ENCODE results near the gene LYZL4.

LYZL4 gene, protein sequence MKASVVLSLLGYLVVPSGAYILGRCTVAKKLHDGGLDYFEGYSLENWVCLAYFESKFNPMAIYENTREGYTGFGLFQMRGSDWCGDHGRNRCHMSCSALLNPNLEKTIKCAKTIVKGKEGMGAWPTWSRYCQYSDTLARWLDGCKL

DNA sequence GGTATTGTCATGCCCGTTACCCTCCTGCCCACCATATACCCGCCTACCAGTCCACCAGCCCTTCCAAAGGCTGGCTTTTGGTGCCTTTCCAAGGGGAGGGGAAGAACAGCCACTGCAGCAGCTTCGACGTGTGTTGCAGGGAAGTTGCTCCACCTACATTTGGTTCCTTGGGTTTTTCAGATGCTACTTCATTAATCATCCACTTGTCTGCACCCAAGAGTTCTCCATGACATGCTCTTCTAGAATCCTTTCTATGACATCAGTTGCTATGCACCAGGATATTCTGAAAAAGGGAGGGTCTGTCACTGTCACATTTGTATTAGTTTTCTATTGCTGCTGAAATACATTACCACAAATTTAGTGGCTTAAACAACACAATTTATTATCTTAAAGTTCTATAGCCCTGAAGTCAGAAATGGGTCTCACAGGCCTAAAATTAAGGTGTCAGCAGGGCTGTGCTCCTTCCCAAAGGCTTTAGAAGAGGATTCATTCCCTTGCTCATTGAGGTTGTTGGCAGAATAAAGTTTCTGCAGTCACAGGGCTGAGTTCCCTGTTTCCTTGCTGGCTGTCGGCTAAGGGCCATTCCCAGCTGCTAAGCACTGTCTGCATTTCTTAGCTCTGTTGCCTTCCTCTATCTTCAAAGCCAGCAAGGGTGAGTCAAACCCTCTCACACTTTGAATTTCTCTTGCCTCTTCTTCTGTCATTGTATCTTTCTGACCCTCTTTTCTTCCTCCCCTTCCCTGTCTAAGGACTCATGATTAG is at the start of gene LYZL4:
TSS of gene LYZL4 (minus strand) at position 241 of the 762 bp plus-strand sequence. CDS start 3,359 bp downstream, outside the sequence.
- DNase-seq = no peak

DNA sequence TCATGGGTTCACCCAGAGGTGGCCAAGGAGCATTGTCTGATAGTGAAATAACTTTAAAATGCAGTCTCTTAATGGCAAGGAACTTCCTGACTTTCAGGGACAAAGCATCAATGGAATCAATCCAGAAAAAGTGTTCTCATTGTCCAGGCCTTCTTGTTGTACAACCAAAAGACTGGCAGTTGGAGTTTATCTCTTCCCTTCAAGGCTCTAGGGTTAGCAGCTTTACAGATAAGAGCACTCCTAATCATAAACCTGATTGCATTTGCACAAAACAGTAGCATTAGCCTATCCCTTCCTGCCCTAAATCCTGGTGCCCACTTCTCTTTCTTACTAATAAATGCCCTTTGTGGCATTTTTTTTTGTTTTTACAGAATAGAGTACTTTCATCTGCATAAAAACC is 48.7 kb upstream of the LYZL4 start:
- no peak for DNase-seq

DNA sequence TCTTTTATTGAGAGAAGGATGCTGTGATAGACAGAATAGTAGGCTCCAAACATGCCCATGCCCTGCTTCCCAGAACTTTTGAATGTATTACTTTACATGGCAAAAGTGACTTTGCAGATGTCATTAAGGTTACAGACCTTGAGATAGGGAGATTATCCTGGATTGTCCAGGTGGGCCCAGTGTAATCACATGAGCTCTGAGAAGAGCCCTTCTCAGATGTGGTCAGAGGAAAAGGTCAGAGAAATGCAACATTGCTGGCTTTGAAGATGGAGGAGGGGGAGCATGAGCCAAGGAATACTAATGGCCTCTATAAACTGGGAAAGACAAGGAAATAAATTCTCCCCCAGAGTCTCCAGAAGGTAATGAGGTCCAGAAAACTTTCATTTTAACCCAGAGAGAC is 45.8 kb upstream of the LYZL4 start:
- no peak for DNase-seq

DNA sequence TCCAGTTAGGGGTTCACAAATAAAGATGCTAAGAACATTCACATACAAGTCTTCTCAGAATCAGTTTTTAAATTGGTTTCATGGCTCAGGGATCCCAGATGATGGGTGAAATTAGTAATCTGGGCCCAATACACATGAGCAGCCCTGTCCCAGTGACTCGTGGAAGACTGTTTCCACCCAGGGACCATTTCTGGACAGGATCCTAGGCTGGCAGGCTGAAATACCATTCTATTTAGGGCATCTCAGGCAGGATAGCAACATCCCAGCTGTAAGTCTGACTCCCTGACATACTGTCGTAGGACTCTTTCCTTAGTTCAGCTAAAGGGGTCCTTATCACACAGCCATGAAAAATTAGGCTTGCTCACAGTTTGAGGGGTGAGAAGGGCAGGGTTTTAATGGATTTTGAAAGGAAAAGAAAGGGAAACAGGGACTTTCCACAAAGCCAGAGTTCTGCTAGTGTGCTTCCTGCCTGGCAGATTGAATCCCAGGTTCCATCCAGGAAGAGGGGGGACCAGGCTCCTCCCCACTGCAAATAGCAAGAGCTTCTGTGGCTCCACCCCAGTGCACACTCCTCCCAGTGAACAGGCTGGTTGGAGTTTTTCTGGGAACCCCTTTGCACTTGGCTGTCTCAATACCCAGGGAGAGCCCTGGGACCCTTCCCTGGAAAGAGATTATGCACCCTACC is 41.3 kb upstream of the LYZL4 start:
- no peak for DNase-seq

DNA sequence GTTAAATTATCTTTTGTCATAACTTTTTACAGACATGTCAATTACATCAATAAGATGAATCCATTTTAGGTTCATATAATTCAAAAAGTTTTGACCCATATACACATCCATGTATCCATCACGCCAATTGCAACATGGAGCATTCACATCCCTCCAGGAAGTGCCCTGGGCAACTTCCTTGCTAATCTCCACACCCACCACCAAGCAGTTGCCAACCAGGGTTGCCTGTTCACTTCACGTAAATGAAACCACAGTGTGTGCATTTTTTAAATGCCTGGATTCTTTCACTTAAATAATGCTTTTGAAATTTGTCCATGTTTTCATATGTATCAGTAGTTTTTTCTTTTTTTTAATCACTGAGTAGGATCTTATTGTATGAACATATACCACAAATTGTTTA is 40.7 kb upstream of the LYZL4 start:
- DNase-seq = no peak

DNA sequence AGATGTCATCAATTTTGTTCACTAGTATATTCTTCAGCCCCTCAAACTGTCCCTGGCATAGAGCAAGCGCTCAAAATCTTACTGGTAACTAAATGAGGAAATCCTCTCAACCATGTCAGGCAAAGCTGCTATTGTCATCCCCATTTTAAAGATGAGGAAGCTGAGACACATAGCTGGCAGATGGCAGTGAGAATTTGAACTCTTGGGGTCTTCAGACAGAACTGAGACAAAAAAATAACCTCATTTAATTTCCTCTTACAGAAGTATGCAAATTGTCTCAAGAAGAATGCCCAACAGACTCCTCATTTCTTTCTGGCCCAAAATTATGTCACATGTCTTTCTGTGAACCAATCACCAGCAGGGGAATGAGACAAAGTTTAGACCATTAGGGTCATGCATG is 40.2 kb upstream of the LYZL4 start:
- no peak for DNase-seq

DNA sequence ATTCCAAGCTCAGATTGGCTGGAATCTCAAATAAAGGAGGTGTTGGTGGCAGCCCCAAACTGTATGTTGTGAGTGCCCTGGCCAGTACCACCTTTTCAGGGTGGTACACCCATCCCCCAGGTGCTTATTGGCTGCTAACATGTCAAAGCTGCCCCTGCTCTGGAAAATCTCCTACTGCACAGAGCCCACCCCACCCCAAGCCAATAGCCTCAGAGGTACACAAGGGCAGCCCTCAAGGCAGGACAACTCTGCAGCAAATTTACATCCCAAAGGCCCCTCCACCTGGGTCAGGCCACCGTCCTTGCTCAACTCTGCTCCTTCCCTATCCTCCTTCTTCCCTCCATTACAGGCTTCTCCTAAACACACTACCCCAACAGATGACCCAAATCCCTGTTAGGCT is 37.1 kb upstream of the LYZL4 start:
- no peak for DNase-seq

DNA sequence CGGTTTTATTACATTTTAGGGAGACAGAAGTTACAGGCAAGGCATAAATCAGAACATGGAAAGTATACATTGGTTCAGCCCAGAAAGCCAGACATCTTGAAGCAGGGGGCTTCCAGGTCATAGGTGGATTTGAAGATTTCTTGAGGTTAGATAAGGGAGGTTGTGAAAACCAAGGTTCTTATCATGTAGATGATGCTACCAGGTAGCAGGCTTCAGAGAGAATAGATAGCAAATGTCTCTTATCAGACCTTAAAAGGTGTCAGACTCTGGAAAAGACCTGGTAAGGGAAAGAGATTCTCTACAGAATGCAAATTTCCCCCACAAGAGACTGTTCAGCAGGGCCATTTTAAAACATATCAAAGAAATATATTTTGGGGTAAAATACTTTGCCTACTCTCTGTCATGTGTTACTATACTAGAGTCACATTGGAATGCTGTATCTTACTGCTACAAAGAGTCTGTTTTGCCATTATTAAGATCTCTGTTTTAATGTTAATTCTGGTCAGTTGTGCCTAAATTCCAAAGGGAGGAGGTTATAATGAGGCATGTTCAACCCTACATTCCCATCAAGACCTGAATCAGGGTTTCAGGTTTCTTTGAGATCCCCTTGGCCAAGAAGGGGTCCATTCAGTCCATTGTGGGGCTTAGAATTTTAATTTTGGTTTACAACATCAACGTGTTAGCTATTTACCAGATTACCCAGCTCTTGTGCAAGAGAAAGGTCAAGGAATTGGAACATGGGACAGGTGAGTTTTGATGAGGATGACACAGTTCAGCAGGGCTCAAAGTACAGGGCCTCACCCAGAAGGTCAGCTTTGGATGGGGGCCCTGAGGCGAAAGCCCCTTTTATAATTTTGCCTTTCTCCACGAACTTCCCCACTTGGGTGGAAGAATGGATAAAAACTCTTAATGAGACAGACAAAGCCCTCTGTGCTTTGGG is 36.0 kb upstream of the LYZL4 start:
- no peak for DNase-seq

DNA sequence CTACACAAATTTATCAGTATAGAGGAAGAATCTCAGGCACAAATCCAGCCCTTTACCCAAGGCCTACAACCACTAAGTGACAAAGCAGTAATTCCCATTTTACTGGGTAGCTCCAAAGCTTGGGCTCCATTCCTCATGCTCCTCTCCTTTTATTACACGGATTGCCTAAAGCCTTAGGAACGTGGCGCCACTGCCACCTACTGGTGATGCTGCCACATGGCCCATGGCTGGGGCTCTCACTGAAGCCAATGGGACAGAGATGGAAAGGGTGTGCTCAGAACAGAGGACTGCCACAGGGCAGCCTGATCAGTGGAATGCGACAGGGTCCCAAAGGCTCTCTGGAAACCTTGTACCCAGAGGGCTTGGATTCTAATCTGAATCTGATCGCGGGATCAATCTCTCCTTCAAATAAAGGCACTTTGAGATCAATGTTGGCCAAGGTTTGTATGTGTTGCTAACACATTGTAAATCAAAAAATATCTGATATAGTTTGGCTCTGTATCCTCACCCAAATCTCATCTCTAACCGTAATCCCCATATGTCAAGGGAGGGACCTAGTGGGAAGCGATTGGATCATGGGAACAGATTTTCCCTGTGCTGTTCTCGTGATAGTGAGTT is 33.5 kb upstream of the LYZL4 start:
- DNase-seq = peak; percentile 69

DNA sequence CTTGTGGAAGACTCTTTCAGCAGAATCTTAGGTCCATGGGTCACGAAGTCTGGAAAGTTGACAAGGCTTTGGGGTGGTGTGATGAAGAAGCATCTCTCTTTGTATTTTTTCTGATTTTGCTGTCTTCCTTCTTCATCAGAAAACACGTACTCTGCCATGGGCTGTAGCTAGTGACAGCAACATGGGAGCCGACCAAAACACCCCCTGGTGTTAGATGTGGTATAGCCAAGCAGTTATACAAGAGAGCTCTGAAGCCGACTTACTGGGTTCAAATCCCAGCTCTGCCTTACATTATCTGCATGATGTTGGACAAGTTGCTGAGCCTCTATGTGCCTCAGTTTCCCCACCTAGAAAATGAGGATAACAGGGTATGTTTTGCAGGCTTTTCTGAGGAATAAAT is 32.9 kb upstream of the LYZL4 start:
- no peak for DNase-seq

DNA sequence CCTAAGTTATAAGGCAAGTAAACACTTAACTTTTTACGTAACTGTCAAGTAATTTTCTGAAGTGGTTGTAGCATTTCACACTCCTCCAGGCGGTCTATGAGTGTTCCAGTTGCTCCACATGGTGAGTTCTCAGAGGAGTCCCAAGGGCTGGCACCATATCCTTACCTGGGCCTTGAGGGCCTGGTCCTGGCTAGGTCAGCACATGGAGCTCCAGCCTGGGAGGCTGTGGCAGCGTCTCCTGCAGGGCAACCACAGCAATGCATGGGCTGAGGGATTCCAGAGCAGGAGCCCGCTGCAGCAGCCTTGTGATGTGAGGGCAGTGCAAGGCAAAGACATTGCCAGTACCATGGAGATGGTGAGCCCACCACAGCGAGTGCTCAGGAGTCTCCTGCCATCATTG is 32.2 kb upstream of the LYZL4 start:
- DNase-seq = no peak

DNA sequence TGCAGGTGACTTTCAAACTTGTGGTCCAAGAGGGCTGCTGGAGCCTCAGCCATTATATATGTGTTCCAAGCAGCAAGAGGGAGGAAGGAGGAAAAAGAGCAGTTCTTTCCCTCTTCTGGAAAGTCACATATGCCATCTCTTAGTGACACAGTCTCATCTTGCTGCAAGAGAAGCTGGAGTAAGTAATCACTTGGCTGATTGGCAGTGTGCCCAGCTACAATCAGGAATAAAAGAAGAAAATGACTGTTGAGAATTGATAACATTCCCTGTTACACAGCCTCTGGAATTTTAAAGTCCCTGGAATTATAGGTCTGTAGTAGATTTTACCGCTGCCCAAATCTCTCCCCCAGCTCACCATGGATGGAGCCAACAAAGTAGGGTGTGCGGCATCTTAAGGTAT is 31.4 kb upstream of the LYZL4 start:
- DNase-seq = no peak

DNA sequence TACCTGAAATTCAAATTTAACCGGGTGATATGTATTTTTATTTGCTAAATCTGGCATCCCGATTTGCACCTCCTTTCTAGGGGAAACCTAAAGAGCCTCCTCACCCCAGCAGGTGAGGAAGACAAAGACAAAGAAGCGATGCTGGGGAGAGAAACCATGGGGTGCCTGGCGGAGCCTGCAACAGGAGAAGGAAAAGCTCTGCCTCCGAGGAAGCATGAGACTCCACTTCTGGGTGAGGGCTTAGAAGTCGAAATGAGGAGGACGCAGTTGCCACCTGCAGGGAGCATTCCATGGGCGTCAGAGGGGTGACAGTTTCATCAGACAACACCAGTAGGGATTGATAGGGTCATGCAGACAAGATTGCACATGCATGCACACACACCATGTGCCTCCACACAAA is 30.5 kb upstream of the LYZL4 start:
- no peak for DNase-seq

DNA sequence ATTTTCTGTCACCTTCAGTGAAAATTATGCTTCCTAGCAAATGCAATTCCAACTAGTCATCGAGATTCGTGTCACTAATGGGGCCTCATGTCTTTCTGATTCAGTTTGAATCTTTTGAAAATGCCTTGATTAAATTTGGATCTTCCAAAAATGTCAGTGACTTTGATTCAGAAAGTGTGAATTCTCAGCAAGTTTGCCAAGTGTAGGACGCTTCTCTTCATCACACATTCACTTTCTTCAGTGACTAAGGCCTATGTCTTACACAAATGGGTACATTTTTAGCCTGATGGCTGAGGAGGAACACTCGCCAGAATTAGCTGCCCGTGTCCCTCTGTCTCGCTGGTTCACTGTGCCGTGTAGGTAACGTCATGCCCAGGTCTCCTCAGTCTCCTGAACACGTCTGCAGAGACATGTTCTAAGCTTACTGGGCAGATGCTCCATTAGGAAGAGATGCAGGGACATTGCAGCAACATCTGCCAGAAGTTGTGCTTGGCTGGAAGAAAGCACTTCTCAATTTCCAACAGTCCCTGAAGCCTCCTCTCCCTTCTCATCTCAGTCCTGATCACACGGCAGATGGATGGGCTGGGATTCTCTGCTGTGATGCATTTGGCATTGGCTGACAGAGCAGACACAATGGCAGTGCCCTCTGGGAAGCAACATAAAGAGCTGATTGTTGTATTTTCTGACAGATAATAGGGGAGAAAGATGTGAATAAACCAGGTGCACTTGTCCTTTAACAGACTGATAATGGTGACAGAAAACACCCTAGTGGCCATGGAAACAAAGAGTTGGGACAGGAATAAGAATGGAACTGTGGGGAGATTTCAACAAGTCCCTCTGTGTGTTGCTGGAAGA is 29.1 kb upstream of the LYZL4 start:
- no peak for DNase-seq

DNA sequence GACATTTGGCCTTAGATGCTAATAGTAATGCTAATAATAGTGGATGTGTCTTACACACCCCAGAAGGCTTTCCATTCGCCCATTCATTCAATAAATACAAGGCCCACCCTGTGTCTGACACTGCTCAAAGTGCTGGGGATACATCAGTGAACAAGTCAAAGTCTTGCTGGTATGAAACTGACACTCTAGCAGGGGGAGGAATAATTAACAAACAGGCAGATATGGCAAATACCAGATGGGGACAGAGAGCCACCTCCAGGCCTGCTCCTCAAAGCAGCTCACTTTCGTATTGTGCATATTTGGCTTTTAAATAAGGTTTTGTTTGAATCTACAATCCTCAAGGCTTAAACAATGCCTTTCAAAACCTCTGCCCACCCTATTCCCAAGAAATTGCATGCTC is 28.3 kb upstream of the LYZL4 start:
- no peak for DNase-seq

DNA sequence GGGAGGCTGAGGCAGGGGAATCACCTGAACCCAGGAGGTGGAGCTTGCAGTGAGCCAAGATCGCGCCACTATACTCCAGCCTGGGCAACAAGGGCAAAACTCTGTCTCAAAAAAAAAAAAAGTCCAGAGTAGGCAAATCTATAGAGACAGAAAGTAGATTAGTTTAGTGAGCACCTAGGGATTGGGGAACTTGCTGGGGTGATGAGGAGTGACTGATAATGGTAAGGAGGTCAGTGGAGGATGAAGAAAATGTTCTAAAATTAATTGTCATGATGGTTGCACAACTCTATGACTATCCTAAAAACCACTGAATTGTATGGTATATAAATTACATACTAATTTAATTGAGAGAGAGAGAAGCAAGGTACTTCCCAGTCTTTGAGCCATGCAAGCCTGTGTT is 27.8 kb upstream of the LYZL4 start:
- no peak for DNase-seq

DNA sequence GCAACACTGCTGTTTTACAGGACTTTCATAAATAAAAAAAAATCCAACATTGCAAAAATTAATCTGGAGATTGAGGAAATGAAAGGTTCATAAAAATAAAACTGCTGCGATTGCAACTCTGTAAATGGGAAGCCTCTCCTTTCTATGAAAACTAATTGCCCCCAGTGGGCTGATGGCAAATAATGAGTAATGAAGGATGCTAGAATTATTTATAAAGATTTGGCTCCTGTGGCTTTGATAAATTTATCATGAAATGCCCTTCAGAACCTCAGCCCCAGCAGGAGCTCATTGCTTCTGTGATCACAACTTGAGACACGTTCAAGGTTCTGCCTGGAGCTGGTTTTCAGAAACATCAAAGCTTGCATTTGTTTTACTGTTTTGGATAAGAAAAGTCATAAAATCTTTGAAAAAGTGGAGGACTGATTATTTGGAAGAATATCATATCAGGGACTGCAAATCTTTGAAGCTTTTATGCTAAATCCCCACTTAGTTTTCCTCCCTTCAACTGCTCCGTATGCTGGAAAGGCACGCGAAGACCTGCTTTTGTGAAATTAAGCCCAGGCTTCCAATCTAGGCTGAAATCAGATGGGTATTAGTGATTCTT is 24.5 kb upstream of the LYZL4 start:
- no peak for DNase-seq

DNA sequence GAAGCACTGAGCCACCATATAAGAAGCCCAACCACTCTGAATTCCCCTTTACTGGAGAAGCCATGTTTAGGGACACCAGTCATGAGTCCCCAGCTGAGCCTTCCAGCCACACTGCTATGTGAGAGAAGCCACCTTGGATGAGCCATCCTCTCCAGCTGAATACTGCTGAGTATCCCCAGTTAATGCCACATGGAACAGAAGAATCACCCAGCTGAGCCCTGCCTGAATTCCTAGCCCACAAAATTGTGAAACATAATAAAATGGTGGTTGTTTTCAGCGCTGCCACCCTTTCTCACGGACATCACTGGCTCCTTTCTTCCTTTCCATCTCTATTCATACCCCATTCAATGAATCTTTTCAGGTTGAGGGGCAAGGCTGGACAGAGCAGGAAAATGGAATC is 22.1 kb upstream of the LYZL4 start:
- DNase-seq = no peak

DNA sequence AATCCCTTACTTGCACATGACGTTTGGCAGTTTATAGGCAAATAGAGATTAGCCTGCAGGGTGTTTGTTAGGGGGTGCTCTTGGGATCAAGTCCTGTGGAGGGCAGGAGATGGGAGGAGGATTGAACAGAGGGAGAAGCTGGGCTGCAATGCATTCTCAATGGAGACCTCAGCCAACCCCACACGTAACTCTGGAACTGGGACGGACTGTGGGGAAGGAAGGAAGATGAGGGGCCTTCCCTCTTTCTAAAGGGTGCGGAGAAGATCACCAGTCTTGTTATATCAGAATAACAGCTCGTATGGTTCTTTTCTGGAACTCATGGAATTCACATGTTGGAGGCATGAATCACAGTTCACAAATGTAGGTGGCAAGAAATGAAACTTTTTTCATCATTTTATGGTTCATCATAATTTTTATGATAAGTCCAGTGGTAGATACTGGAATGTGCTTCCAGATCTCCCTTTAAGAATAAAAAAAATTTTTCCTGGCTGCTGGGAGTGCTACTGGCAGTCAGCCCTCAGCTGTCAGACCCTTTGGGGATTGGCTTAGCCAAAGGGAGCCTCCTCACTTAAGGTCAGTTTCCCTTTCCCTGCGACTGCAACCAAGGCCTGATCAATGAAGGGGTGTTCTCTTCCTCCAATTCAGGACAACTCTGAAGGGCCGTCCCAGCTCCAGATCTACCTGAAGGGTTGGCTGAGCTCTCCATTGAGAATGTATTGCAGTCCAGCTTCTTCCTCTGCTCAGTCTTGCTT is 20.5 kb upstream of the LYZL4 start:
- no peak for DNase-seq

DNA sequence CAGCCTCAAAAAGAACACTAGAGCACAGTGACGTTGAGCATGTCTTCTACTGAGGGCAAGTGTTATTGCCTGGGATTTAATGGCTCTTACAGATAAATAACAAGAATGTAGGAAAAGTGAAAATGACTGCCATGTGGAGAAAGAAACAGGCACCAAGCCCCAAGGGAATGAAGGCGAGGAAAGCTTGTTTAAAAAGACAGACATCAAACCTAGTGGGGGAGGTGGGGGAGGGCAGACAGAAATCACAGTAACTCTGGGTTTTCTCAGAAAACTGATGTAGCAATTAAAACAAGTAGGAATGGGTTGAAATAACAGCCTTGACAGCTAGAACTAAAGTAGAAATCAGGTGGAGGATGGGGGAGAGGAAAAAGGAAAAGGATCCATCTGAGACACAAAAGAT is 18.4 kb upstream of the LYZL4 start:
- DNase-seq = no peak
